Measurements from ENCODE around the gene RPUSD1. TPM values are rescaled to one million over a fixed set of nuclear protein-coding genes. Genes with fewer than 3 reads are reported as not detected.
"Not testable (repeated sequence)": the region's sequence is repeated elsewhere in the genome, so short reads cannot be mapped to it uniquely, and the experiment has no call there.

Gene RPUSD1
- polyA plus RNA-seq, 2 of the 4 experiments (the other 2 are of a cell fraction) = 10.6 to 29.3 TPM

- H3K4me3 ChIP-seq; H3K4me1 ChIP-seq; H3K27ac ChIP-seq; ATAC-seq; FAIRE-seq; POLR2A ChIA-PET; DNase-seq (ENCODE audit: low read depth in 1 of 2, low spot score in 1 of 2); H3K9me3 ChIP-seq; H3K4me2 ChIP-seq: not testable (repeated sequence)
- 71% methylated on average over 14 of the region's 14 CpGs for WGBS (ENCODE audit: missing lambda C conversion rate)
- CTCF ChIA-PET = interaction anchor here (4.7 to 28.0 kb wide), 3 partner anchors 13 to 40 kb away, joined by 46 to 656 read pairs (median 205); partner anchors contain the start of genes ANTKMT, CCDC78, FBXL16 and HAGHL
Observed at GRCh38 chr16:742894-743293, 45.3 kb downstream of the RPUSD1 start.

GRCh38 chr16:741986-742629 is 46.1 kb downstream of the RPUSD1 start:
- DNase-seq (ENCODE audit: low read depth in 1 of 2, low spot score in 1 of 2) = no peak
- ATAC-seq = no peak
- Histone ChIP-seq H3K4me2 (no peak overlapping the region), H3K27ac (no peak overlapping the region), H3K9me3 (no peaks in the 10 kb centered on the region), H3K4me1 (peaks cover 6% of the 10 kb centered on the region; the same call in 2 of the 3 replicates), H3K4me3 (no peak overlapping the region)
- TF ChIP-seq ZNF302 (CRISPR knock-in tag; IDR thresholded peaks at IDR 0.05) = no peak
- no peak for TF ChIP-seq FOSL2 (IDR thresholded peaks at IDR 0.05)
- no peak for TF ChIP-seq FOSL2 (CRISPR knock-in tag; IDR thresholded peaks at IDR 0.05)
- no peak for TF ChIP-seq CHD4 (IDR thresholded peaks at IDR 0.05; ENCODE audit: borderline replicate concordance)
- no peak for TF ChIP-seq E2F6 (IDR thresholded peaks at IDR 0.05; ENCODE audit: borderline replicate concordance, low read depth)
- no peak for TF ChIP-seq ELK1 (IDR thresholded peaks at IDR 0.05; ENCODE audit: low read depth, low read length)
- TF ChIP-seq BHLHE40 (IDR thresholded peaks at IDR 0.05; ENCODE audit: low read depth, low read length) = no peak
- no peak for TF ChIP-seq RNF2 (IDR thresholded peaks at IDR 0.05; ENCODE audit: borderline replicate concordance, low read depth)
- 90% methylated on average over 14 of the region's 15 CpGs for WGBS (ENCODE audit: missing lambda C conversion rate)
- POLR2A ChIA-PET = interaction anchor here (1.1 kb wide), 1 partner anchor 10 kb away, joined by 4 read pairs; no protein-coding TSS in a partner anchor
- no peak for FAIRE-seq
- CTCF ChIA-PET = interaction anchor here (0.8 to 28.0 kb wide), 8 partner anchors 12 to 314 kb away, joined by 3 to 656 read pairs (median 12); partner anchors contain the start of genes ANTKMT, CCDC78, FBXL16 and HAGHL

- peak within 1 kb of the TSS; percentile 99 for H3K4me2 ChIP-seq
- H3K4me1 ChIP-seq = peaks cover 6% of the 10 kb centered on the region; the same call in 2 of the 3 replicates
- ChIA-PET POLR2A (interaction anchor here (0.9 to 1.7 kb wide), 4 partner anchors 9 to 20 kb away, joined by 3 to 5 read pairs (median 4); partner anchors contain the start of gene ANTKMT), CTCF (interaction anchor here (0.8 to 28.0 kb wide), 14 partner anchors 9 to 315 kb away, joined by 3 to 656 read pairs (median 6); partner anchors contain the start of genes ANTKMT, CCDC78, CHTF18 and FBXL16)
- ATAC-seq = peak; percentile 75 to 87
- peak within 1 kb of the TSS; percentile 95 to 96 for H3K27ac ChIP-seq
- DNase-seq (ENCODE audit: low read depth in 1 of 2, low spot score in 1 of 2) = peak; percentile 83 to 93
- 2% methylated on average over 15 of the region's 79 CpGs for WGBS (ENCODE audit: missing lambda C conversion rate)
- no peak for FAIRE-seq
- peak within 1 kb of the TSS; percentile 96 for H3K4me3 ChIP-seq
- H3K9me3 ChIP-seq = no peaks in the 10 kb centered on the region
- TF ChIP-seq KDM5A (IDR thresholded peaks at IDR 0.05) (peak; percentile 71), RAD21 (conservative IDR thresholded peaks at IDR 0.05 in 1 of 2, IDR thresholded peaks at IDR 0.05 in 1 of 2) (peak in 1 of 2 experiments; percentile 42; a peak in 2 of 5 replicates), SMC3 (IDR thresholded peaks at IDR 0.05) (peak; percentile 63; the same call in 2 of the 3 replicates), HOXA7 (CRISPR knock-in tag; IDR thresholded peaks at IDR 0.05) (no peak), MAX (IDR thresholded peaks at IDR 0.05) (peak; percentile 82), POLR2A (IDR thresholded peaks at IDR 0.05; ENCODE audit: low read length) (peak; percentile 72), BCL3 (IDR thresholded peaks at IDR 0.05) (0 out of 3 replicates have a peak, but pooled peaks have one; percentile 55), ZFP36 (IDR thresholded peaks at IDR 0.05; ENCODE audit: borderline replicate concordance, partially characterized antibody) (no peak), GATA3 (IDR thresholded peaks at IDR 0.05; ENCODE audit: borderline replicate concordance) (peak; percentile 85), E2F6 (IDR thresholded peaks at IDR 0.05; ENCODE audit: borderline replicate concordance, low read depth) (peak; percentile 68; the same call in 1 of the 2 replicates), ZSCAN20 (CRISPR knock-in tag; IDR thresholded peaks at IDR 0.05) (no peak), JUN (IDR thresholded peaks at IDR 0.05) (peak; percentile 55 to 92; a peak in 4 of 5 replicates), SREBF2 (IDR thresholded peaks at IDR 0.05) (no peak), FOSB (CRISPR knock-in tag; IDR thresholded peaks at IDR 0.05) (no peak), PHF8 (IDR thresholded peaks at IDR 0.05; ENCODE audit: borderline replicate concordance, low read depth) (peak; percentile 86), RFX5 (IDR thresholded peaks at IDR 0.05) (0 out of 2 replicates have a peak, but pooled peaks have one; percentile 37), NR3C1 (IDR thresholded peaks at IDR 0.05) (no peak), FOSL2 (IDR thresholded peaks at IDR 0.05) (no peak), FOSL2 (CRISPR knock-in tag; IDR thresholded peaks at IDR 0.05) (peak; percentile 31; the same call in 1 of the 2 replicates), CTCF (IDR thresholded peaks at IDR 0.05) (peak; percentile 93)
Observed at GRCh38 chr16:740764-741505, 47.2 kb downstream of the RPUSD1 start, which contains the start of gene CIAO3. TSS of gene CIAO3 (minus strand) at chr16:740997. CDS start at chr16:740985, 12 bp downstream.
